Measurements from ENCODE around the gene TPGS1. TPM values are rescaled to one million over a fixed set of nuclear protein-coding genes. Genes with fewer than 3 reads are reported as not detected.

The TPGS1 gene
- total and polyA plus RNA-seq, 12 donors = 7.1 to 22.2 (median 10.2) TPM

DNA sequence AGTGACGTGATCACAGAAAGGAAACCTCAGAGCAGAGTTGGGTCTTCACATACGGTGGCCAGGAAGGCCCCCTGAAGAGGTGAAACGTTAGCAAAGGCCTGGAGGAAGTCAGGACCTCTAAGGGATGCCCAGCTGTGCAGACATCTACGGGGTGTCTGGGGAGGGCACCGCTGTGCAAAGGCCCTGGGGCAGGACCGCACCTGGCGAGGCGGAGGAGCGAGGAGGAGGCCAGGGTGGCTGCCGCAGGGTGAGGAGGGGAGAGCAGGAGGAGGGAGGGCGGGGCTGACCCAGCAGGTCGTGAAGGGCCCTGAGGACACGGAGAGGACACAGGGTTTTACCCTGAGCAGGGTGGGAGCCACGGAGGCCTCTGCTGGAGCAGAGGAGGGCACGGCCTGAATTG, 22.8 kb upstream of the TPGS1 start:
- Histone ChIP-seq H3K27me3 (peaks cover 0 to 36% (median 23%) of the 10 kb centered on the region in 7 donors), H3K36me3 (no peaks in the 10 kb centered on the region), H3K4me1 (peaks cover 0 to 19% (median 8%) of the 10 kb centered on the region in 9 donors), H3K27ac (no peak overlapping the region), H3K9me3 (no peaks in the 10 kb centered on the region), H3K4me3 (no peak overlapping the region)
- DNase-seq (no peak), ATAC-seq (no peak)
- no peak for TF ChIP-seq CTCF (IDR thresholded peaks at IDR 0.05)
- WGBS, 2 donors = 65 to 73% methylated on average over 15 of the region's 15 CpGs
- intact Hi-C loops (cut with DNase I) = loop anchor here in 3 of 10 donors (5.0 to 10.0 kb wide), 2 partner anchors 100 to 102 kb away; no protein-coding TSS in a partner anchor

DNA sequence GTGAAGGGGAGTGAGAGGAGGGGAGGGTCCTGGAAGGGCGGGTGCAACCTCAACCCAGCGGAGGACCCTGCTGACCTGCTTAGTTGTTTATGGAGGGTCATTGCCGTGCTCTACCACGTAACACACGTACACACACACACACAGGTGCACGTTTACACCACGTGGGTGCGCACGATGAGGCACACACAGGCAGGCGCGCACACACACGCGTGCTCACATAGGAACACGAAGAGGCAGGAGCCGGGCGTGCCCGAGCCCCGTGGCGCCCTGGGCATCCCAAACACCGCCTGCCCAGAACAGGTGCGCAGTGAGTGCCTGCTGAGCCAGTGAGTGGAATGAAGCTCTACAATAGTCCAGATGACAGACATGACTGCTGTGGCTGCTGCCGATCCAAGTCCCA, 22.2 kb upstream of the TPGS1 start:
- Histone ChIP-seq H3K9me3 (no peaks in the 10 kb centered on the region), H3K27ac (no peak overlapping the region), H3K4me3 (no peak overlapping the region), H3K4me1 (peaks cover 0 to 21% (median 9%) of the 10 kb centered on the region in 9 donors), H3K27me3 (peaks cover 0 to 36% (median 23%) of the 10 kb centered on the region in 7 donors), H3K36me3 (no peaks in the 10 kb centered on the region)
- no peak for DNase-seq
- 82% methylated on average over 22 of the region's 22 CpGs for WGBS, 2 donors
- intact Hi-C loops (cut with DNase I) = loop anchor here in 1 of 10 donors (10.0 kb wide), 1 partner anchor 100 kb away; no protein-coding TSS in a partner anchor
- TF ChIP-seq CTCF (IDR thresholded peaks at IDR 0.05) = no peak
- ATAC-seq = no peak

- DNase-seq = no peak
- Histone ChIP-seq H3K9me3 (no peaks in the 10 kb centered on the region), H3K27me3 (peaks cover 0 to 36% (median 23%) of the 10 kb centered on the region in 7 donors), H3K27ac (no peak overlapping the region), H3K4me1 (peaks cover 0 to 24% (median 9%) of the 10 kb centered on the region in 9 donors), H3K36me3 (no peaks in the 10 kb centered on the region), H3K4me3 (no peak overlapping the region)
- intact Hi-C loops (cut with DNase I) = loop anchor here in 1 of 10 donors (10.0 kb wide), 1 partner anchor 101 kb away; no protein-coding TSS in a partner anchor
- TF ChIP-seq CTCF (IDR thresholded peaks at IDR 0.05) = no peak
- no peak for ATAC-seq
- 11 to 18% methylated on average over 23 of the region's 23 CpGs for whole genome bisulfite sequencing, 2 donors
Observed at GRCh38 chr19:485583-486236, 21.6 kb upstream of the TPGS1 start.

GRCh38 chr19:488505-489417, 18.5 kb upstream of the TPGS1 start:
- intact Hi-C loops (cut with DNase I) = loop anchor here in 1 of 10 donors (10.0 kb wide), 1 partner anchor 104 kb away; no protein-coding TSS in a partner anchor
- Histone ChIP-seq H3K4me3 (peak overlapping the region; percentile 76 to 100 (median 96)), H3K27me3 (peaks cover 0 to 30% (median 23%) of the 10 kb centered on the region in 7 donors), H3K4me1 (peaks cover 0 to 24% (median 11%) of the 10 kb centered on the region in 9 donors), H3K9me3 (no peaks in the 10 kb centered on the region), H3K36me3 (no peaks in the 10 kb centered on the region), H3K27ac (peak overlapping the region; percentile 90 to 98 (median 96))
- ATAC-seq (peak; percentile 96 to 98 (median 98)), DNase-seq (peak; percentile 96 to 98)
- WGBS, 2 donors = 1% methylated on average over 80 to 114 of the region's 114 CpGs
- TF ChIP-seq CTCF (IDR thresholded peaks at IDR 0.05) = peak in 1 of 9 donors; percentile 12

Data from heart right ventricle (tissue), 16 donors.